Mesodermal cell (in vitro differentiated cells): Measurements from ENCODE around the gene OSBPL10.

ENCODE experiments used
- H3K27ac ChIP-seq: 2 replicates; pipeline ENCODE4 v1.7.0; 2013; ENCODE audit warnings: mild to moderate bottlenecking, low read depth, low read length, moderate library complexity; ENCODE audit not compliant: severe bottlenecking
- H3K36me3 ChIP-seq: 2 replicates; pipeline ENCODE4 v1.7.1; 2013; ENCODE audit warnings: mild to moderate bottlenecking, low read length, moderate library complexity; ENCODE audit not compliant: control insufficient read depth, insufficient read depth
- H3K4me1 ChIP-seq: one replicate; pipeline ENCODE4 v1.7.1; 2013; ENCODE audit warnings: mild to moderate bottlenecking, low read length; ENCODE audit not compliant: insufficient read depth, control insufficient read depth, poor library complexity, severe bottlenecking
- H3K4me3 ChIP-seq: 2 replicates; pipeline ENCODE4 v1.7.0; 2013; ENCODE audit warnings: low read length, control low read depth, mild to moderate bottlenecking; ENCODE audit not compliant: insufficient read depth, poor library complexity, severe bottlenecking; ENCODE audit errors: extremely low read depth
- H3K9me3 ChIP-seq: 2 replicates; pipeline ENCODE4 v1.7.1; 2013; ENCODE audit warnings: mild to moderate bottlenecking, low read length, moderate library complexity; ENCODE audit not compliant: control insufficient read depth
- WGBS, 2 experiments: methylation state at CpG; one replicate each; pipeline ENCODE4 v1.1.5; 2013; ENCODE audit warnings: missing lambda C conversion rate in 2 of 2; ENCODE audit not compliant: insufficient coverage in 2 of 2; 5-methylcytosine and 5-hydroxymethylcytosine counted together

Gene OSBPL10

DNA sequence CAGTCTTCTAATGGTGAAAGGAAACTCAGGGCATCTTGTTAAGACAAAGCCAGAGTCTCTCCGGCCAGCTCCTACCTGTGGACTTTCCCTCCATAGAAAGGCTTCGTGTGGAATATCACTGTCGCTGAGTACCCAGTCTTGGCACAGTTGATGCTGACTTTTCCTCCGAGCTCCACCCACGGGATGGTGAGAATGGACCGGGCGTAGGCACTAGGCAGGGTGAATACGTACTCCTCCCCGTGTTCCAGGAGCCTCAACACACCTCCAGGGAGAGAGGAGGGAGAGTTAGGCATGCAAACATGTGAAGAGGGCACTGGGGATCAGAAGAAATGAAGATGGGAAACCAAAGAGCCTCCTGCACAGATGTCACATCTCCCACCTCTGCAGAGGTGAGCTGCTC lies 310.3 kb downstream of the OSBPL10 start:
- WGBS, 2 experiments = 90 to 100% methylated on average over 1 to 6 of the region's 9 CpGs
- Histone ChIP-seq H3K4me1 (no peaks in the 10 kb centered on the region), H3K4me3 (no peak overlapping the region), H3K27ac (no peak overlapping the region), H3K9me3 (no peaks in the 10 kb centered on the region), H3K36me3 (peaks cover 11% of the 10 kb centered on the region)

DNA sequence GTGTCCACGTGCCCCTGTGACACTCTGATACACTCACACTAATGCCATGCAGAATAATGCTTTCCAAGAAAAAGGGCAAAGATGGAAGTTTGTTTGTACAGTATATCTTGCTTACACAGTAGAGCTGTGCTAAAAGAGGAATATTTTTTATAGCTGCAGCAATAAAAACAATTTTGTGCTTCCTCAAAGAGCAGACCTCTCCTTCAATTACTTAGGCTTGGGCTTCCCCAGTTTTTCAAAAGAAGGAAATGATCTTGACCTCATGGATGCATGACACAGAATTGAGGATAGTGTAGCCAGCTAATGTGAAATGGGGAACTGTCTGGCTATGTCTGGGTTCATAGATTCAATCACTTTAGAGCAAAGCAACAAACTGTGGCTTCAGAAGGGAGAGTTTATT lies 310.9 kb downstream of the OSBPL10 start:
- no CpG with 5 or more reads among the region's 1 CpG for WGBS, 2 experiments
- Histone ChIP-seq H3K27ac (no peak overlapping the region), H3K4me1 (no peaks in the 10 kb centered on the region)

DNA sequence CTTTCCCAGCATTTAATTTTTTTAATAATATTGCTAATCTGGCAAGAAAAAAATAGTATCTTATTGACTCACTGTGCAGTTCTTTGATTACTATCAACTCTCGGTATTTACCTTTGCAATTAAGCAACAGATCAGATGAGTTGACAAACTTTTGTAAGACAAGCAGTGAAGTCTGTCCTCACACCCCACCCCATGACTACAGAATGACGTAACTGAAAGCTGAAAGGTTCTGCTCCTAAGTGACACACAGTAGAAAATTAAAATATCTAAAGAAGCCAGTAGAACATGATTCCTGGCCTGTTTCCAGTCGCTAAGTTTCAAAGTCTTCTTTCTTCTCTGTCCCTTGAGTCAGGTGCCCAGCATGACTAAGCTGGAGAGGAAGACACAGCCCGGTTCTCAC lies 312.8 kb downstream of the OSBPL10 start:
- Histone ChIP-seq H3K4me1 (no peaks in the 10 kb centered on the region), H3K4me3 (no peak overlapping the region), H3K27ac (no peak overlapping the region), H3K36me3 (peaks cover 19% of the 10 kb centered on the region), H3K9me3 (no peaks in the 10 kb centered on the region)
- 67 to 89% methylated on average over 2 to 3 of the region's 4 CpGs for WGBS, 2 experiments

More for the DNA sequence above, 310.9 kb downstream of the OSBPL10 start:
- Histone ChIP-seq H3K36me3 (peaks cover 11% of the 10 kb centered on the region), H3K9me3 (no peaks in the 10 kb centered on the region), H3K4me3 (no peak overlapping the region)

DNA sequence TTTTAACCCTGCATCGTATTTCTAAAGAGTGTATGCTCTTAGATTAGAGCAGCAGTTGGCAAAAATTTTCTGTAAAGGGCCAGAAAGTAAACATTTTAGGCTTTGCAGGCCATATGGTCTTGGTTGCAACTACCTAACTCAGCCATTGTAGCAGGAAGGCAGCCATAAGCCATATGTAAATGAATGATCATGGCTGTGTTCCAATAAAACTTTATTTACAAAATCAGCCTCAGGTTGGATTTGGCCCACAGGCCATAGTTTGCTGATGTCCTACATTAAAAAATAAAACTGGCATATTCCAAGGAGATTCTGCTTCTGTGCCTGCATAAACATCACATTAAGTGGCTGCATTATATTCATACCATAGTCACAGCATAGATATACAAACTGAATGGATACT lies 313.5 kb downstream of the OSBPL10 start:
- Histone ChIP-seq H3K9me3 (no peaks in the 10 kb centered on the region), H3K4me3 (no peak overlapping the region), H3K27ac (no peak overlapping the region), H3K36me3 (peaks cover 20% of the 10 kb centered on the region), H3K4me1 (no peaks in the 10 kb centered on the region)
- no CpG with 5 or more reads among the region's 1 CpG for WGBS, 2 experiments

DNA sequence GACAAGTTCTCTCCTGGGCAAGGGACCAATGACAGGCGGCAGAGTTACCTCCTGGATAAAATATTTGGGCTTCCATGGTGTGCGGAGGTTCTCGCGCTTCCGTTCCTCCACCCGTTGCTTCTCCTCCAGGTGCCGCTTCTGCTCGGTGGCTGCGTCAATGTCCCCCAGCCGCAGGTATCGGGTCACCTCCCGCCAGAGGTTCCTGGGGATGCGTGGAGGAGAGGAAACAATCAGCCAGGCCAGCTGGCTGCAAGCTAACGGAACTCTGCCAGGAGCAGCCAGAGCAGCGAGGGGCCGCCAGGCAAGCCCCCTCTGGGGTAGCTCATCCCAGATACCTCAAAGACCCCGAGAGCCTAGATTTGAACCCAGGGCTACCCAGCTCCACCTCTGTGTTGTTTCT lies 317.0 kb downstream of the OSBPL10 start:
- H3K4me3 ChIP-seq = no peak overlapping the region
- H3K36me3 ChIP-seq = peaks cover 24% of the 10 kb centered on the region
- WGBS, 2 experiments = 94 to 96% methylated on average over 13 to 15 of the region's 17 CpGs
- no peak overlapping the region for H3K27ac ChIP-seq
- peaks cover 6% of the 10 kb centered on the region for H3K4me1 ChIP-seq
- no peaks in the 10 kb centered on the region for H3K9me3 ChIP-seq

DNA sequence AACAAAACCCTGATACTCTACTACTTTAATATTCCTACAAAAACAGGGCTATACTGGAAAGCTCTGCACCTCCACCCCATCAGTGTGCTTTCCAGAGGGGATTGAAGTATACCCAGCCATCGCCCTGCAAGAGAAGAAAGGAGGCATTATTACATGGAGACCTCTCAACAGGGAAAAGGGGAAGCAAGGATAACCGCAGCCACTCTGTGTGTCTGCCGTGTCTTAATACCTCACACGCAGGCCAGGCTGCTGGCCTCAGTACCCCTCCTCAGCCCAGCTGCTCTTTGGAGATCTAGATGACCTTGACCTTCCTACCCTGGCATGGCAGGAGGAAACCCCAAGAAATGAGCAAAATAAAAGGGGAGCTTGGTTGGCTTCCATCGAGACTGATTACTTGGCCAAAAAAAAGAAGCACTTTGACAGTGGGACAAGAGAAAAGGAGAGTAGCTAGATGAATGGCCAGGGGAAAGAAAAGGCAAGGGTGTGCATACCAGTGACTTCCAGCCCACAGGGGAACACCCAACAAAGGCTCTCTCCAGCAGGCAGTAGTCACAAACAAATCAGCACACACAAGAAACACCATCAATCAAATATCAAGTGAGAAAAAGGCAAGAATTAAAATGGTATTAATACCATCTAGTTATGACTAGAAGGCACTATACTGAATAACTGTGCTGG lies 318.9 kb downstream of the OSBPL10 start:
- 86 to 96% methylated on average over 2 to 3 of the region's 5 CpGs for WGBS, 2 experiments

DNA sequence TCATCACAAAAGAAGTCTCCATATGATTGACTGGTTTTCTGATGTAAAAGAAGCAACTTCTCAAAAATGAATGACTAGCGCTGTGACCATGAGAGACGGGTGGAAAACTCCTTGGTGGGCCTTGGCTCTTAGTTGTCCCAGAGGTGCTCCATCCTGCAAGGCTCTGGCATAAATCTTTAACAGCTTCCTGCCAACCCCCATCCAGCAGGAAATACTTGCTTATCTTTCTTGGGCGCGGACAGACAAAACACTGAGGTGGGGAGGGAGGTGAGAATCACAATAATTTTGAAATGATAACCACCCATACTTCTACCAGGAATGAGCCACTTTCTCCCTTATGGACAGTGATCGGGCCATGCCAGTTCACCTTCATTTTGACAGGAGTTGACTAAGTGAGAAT lies 319.8 kb downstream of the OSBPL10 start:
- Histone ChIP-seq H3K4me1 (peaks cover 6% of the 10 kb centered on the region), H3K27ac (no peak overlapping the region), H3K9me3 (no peaks in the 10 kb centered on the region), H3K36me3 (peaks cover 24% of the 10 kb centered on the region), H3K4me3 (no peak overlapping the region)
- 80 to 84% methylated on average over 2 of the region's 5 CpGs for WGBS, 2 experiments

More for the DNA sequence above, 318.9 kb downstream of the OSBPL10 start:
- H3K9me3 ChIP-seq = no peaks in the 10 kb centered on the region
- no peak overlapping the region for H3K4me3 ChIP-seq
- no peak overlapping the region for H3K27ac ChIP-seq
- H3K4me1 ChIP-seq = peaks cover 6% of the 10 kb centered on the region
- peaks cover 24% of the 10 kb centered on the region for H3K36me3 ChIP-seq

DNA sequence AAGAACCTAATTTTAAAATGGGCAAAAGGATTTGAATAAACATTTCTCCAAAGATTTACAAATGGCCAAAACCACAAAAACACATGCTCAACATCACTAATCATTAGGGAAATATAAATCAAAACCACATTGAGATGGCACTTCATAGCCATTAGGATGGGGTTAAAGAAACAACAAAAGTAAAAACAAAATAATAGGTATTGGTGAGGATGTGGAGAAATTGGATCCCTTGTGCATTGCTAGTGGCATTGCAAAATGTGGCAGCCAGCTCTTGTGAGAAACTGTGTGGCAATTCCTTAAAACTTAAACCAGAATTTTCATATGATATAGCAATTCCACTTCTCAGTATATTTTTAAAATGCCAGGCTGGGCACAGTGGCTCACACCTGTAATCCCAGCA lies 321.8 kb downstream of the OSBPL10 start:
- H3K9me3 ChIP-seq = peaks cover 11% of the 10 kb centered on the region
- H3K4me1 ChIP-seq = peaks cover 6% of the 10 kb centered on the region
- H3K4me3 ChIP-seq = no peak overlapping the region
- peaks cover 24% of the 10 kb centered on the region for H3K36me3 ChIP-seq
- no peak overlapping the region for H3K27ac ChIP-seq

DNA sequence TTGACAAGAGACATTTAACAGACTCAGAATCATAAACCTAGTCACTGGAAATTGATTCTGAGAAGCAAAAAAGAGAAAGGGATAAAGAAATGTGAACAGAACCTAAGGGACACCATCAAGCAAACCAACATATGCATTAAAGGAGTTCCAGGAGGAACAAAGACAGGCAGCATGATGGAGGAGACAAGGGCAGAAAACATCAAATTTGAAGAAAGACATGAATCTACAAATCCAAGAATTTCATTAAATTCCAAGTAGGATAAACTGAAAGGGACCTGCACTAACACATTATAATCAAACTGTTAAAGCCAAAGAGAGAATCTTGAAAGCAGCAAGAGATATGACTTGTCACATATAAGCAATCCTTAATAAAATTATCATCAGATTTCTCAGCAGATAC lies 326.1 kb downstream of the OSBPL10 start:
- peaks cover 49% of the 10 kb centered on the region for H3K9me3 ChIP-seq
- peaks cover 9% of the 10 kb centered on the region for H3K36me3 ChIP-seq
- H3K4me1 ChIP-seq = no peaks in the 10 kb centered on the region
- no peak overlapping the region for H3K4me3 ChIP-seq
- H3K27ac ChIP-seq = no peak overlapping the region

DNA sequence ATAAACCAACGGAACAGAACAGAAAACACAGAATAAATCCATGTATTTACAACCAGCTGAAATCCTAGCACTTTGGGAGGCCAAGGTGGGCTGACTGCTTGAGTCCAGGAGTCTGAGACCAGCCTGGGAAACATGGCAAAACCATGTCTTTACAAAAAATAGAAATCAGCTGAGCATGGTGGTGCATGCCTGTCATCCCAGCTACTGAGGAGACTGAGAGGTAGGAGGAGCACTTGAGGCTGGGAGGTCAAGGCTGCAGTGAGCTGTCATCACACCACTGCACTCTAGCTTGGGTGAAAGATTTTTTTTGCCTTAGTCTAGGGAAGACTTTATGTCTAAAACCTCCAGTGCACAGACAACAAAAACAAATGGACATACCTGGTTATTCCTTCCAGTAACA lies 327.6 kb downstream of the OSBPL10 start:
- Histone ChIP-seq H3K9me3 (peaks cover 64% of the 10 kb centered on the region), H3K4me3 (no peak overlapping the region), H3K36me3 (peaks cover 7% of the 10 kb centered on the region), H3K4me1 (no peaks in the 10 kb centered on the region), H3K27ac (no peak overlapping the region)
- no CpG with 5 or more reads among the region's 1 CpG for WGBS, 2 experiments

DNA sequence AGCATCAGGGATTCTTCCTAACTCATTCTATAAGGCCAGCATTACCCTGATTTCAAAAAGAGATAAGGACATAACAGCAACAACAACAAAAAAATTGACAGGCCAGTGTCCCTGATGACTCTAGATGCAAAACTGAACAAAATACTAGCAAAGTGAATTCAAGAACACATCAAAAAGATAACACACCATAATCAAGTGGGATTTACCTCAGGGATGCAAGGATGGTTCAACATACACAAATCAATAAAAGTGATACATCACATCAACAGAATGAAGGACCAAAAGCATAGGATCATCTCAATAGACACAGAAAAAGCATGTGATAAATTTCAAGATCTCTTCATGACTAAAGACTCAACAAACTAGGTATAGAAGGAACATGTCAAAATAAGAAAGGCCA lies 328.8 kb downstream of the OSBPL10 start:
- no peaks in the 10 kb centered on the region for H3K4me1 ChIP-seq
- peaks cover 19% of the 10 kb centered on the region for H3K36me3 ChIP-seq
- no peak overlapping the region for H3K27ac ChIP-seq
- no peak overlapping the region for H3K4me3 ChIP-seq
- H3K9me3 ChIP-seq = peaks cover 75% of the 10 kb centered on the region
